Mammary epithelial cell (primary cell): Measurements from ENCODE around the gene RTN4IP1.

Experiments used
- CTCF ChIP-seq, 2 donors: IDR thresholded peaks in 1 of 2; conservative IDR thresholded peaks in 1 of 2; 2 replicates each; pipeline ENCODE4 v1.5.1; 2011 to 2012; ENCODE audit warnings: inconsistent platforms in 2 of 2, low read length in 2 of 2, mild to moderate bottlenecking in 2 of 2, control low read depth in 1 of 2, low read depth in 1 of 2; ENCODE audit not compliant: insufficient read depth in 1 of 2; ENCODE audit errors: extremely low read depth in 1 of 2
- EZH2 ChIP-seq: IDR thresholded peaks from 2 replicates; pipeline ENCODE4 v1.6.1; 2012; ENCODE audit warnings: low read length, inconsistent platforms, borderline replicate concordance

- TF ChIP-seq CTCF (conservative IDR thresholded peaks at IDR 0.05 in 1 of 2, IDR thresholded peaks at IDR 0.05 in 1 of 2; ENCODE audit: extremely low read depth in 1 of 2, insufficient read depth in 1 of 2, low read depth in 1 of 2, low read length in 2 of 2) (no peak), EZH2 (no peak)
Observed at GRCh38 chr6:106643061-106643460, 13.8 kb upstream of the RTN4IP1 start.
